Gastroesophageal sphincter (tissue), 3 donors: ENCODE measurements around the gene HINFP.
A peak's percentile ranks its signal among the peaks of the same experiment; 100 is the strongest.

Experiments used
- POLR2A ChIP-seq, 2 donors: fragments of 450-650 bp; IDR thresholded peaks; one replicate each; pipeline ENCODE4 v1.6.1; 2017; ENCODE audit warnings: antibody characterized with exemption in 2 of 2, mild to moderate bottlenecking in 2 of 2, moderate library complexity in 1 of 2
- POLR2AphosphoS5 ChIP-seq: sonication (generic); formaldehyde crosslinking; IDR thresholded peaks from one replicate; pipeline ENCODE4 v1.6.1; 2017; ENCODE audit warnings: antibody characterized with exemption
- TF ChIP-seq, protein P1 (sequence below), 4 experiments: fragments of 200-600 bp in 2 of 4; fragments of 450-650 bp in 2 of 4; sonication (generic) in 1 of 4; IDR thresholded peaks; one replicate each; pipeline ENCODE4 v1.5.1; 2017 to 2019; ENCODE audit warnings: antibody characterized with exemption in 4 of 4, mild to moderate bottlenecking in 2 of 4, moderate library complexity in 2 of 4

DNA sequence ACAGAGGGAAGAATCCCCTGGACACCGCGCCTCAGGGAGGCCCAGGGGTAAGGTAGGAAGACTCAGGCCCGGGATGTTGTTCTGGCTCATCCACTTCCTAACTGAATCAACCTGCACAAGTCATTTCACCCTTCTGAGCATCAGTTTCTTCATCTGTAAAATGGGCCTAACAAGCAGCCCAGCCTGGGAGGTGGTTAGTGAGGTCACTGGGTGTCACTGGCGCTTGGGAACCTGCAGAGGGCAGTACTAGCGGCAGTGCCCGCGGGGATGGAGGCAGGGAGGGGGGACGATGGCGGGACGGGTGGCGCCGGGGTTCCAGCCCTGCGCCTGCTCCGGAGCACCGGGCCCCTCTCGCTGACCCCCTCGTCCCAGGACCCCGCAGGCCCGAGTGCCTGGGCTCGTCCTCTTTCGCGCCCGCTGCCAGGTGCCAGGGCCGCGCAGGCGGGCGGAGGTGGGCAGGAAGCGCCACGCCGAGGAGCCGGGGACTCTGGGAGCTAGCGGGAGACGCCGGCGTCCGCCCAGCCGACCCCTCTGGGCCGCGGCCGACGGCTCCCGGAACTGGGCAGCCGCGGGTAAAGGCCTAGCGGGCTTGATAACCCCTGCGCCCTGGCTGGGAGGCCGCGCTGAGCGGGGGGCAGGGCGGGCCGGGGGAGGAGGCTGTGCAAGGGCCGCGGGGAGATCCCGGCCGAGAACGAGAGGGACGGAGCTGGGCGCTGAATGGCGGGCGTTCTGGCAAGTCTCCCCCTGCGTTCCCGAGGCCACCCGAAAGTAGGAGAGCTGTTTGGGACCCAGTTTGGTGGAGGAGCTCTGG, 47.3 kb downstream of the HINFP start, which contains the start of gene NLRX1:
- TF ChIP-seq POLR2A (IDR thresholded peaks at IDR 0.05) (peak; percentile 81 to 84), POLR2AphosphoS5 (peak; percentile 89)
- TF ChIP-seq, protein P1, sequence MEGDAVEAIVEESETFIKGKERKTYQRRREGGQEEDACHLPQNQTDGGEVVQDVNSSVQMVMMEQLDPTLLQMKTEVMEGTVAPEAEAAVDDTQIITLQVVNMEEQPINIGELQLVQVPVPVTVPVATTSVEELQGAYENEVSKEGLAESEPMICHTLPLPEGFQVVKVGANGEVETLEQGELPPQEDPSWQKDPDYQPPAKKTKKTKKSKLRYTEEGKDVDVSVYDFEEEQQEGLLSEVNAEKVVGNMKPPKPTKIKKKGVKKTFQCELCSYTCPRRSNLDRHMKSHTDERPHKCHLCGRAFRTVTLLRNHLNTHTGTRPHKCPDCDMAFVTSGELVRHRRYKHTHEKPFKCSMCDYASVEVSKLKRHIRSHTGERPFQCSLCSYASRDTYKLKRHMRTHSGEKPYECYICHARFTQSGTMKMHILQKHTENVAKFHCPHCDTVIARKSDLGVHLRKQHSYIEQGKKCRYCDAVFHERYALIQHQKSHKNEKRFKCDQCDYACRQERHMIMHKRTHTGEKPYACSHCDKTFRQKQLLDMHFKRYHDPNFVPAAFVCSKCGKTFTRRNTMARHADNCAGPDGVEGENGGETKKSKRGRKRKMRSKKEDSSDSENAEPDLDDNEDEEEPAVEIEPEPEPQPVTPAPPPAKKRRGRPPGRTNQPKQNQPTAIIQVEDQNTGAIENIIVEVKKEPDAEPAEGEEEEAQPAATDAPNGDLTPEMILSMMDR (IDR thresholded peaks at IDR 0.05) = peak in 3 of 4 experiments; percentile 86 to 95 (median 90)
